ENCODE results near the gene CUX1.

- TF ChIP-seq POLR2A (IDR thresholded peaks at IDR 0.05; ENCODE audit: low read depth, low read length) = no peak
- TF ChIP-seq POLR2AphosphoS5 (IDR thresholded peaks at IDR 0.05; ENCODE audit: low read depth, low read length) = no peak
- TF ChIP-seq POU2F2 (IDR thresholded peaks at IDR 0.05; ENCODE audit: low read depth, low read length) = no peak
- TF ChIP-seq TAF1 (IDR thresholded peaks at IDR 0.05; ENCODE audit: low read depth, low read length) = no peak
- TF ChIP-seq PAX5 (IDR thresholded peaks at IDR 0.05; ENCODE audit: insufficient read depth, low read length, severe bottlenecking) = no peak
Measured at GRCh38 chr7:101838837-101839483, 21.5 kb downstream of the CUX1 start.

All from GM12891 (cell line).